Fibroblast of villous mesenchyme (primary cell): Measurements from ENCODE around the gene HPRT1. TPM values are rescaled to one million over a fixed set of nuclear protein-coding genes. Genes with fewer than 3 reads are reported as not detected.

Source experiments
- DNase-seq: peaks from one replicate; pipeline ENCODE4 v3.0.0-alpha.2; 2010; ENCODE audit warnings: low read depth
- H3K4me3 ChIP-seq: 2 replicates; pipeline ENCODE4 v1.5.1; 2011; ENCODE audit warnings: low read depth, mild to moderate bottlenecking, low read length
- CTCF ChIP-seq: IDR thresholded peaks from 2 replicates; pipeline ENCODE4 v1.5.1; 2012; ENCODE audit warnings: low read depth, mild to moderate bottlenecking, low read length; ENCODE audit not compliant: insufficient read depth
- total RNA-seq: library from RNA; depleted of rRNA; stranded (reverse); fragments of >200 nt; gene quantifications from 2 replicates; pipeline ENCODE4 v1.2.3, GENCODE V29; 2012

The HPRT1 gene
- total RNA-seq, 1 donor, result 17.3 TPM

GRCh38 chrX:134470013-134470412 is 10.0 kb downstream of the HPRT1 start:
- no peak for TF ChIP-seq CTCF
- no peak for DNase-seq
- H3K4me3 ChIP-seq, result no peak overlapping the region

- no peak overlapping the region for H3K4me3 ChIP-seq
- DNase-seq, result no peak
- no peak for TF ChIP-seq CTCF
Measured at GRCh38 chrX:134472041-134472440, 12.1 kb downstream of the HPRT1 start.

- no peak overlapping the region for H3K4me3 ChIP-seq
- no peak for TF ChIP-seq CTCF
- peak; percentile 16 for DNase-seq
Measured at GRCh38 chrX:134476284-134476683, 16.3 kb downstream of the HPRT1 start.

- DNase-seq, result no peak
- H3K4me3 ChIP-seq, result no peak overlapping the region
- no peak for TF ChIP-seq CTCF
Measured at GRCh38 chrX:134478374-134478773, 18.4 kb downstream of the HPRT1 start.

- DNase-seq, result peak; percentile 46
- no peak for TF ChIP-seq CTCF
Measured at GRCh38 chrX:134480061-134480460, 20.1 kb downstream of the HPRT1 start.

GRCh38 chrX:134481339-134481738 is 21.4 kb downstream of the HPRT1 start:
- DNase-seq, result no peak
- TF ChIP-seq CTCF, result no peak
- H3K4me3 ChIP-seq, result no peak overlapping the region

More at GRCh38 chrX:134480061-134480460, 20.1 kb downstream of the HPRT1 start:
- no peak overlapping the region for H3K4me3 ChIP-seq

- DNase-seq, result peak; percentile 46
- no peak overlapping the region for H3K4me3 ChIP-seq
- TF ChIP-seq CTCF, result no peak
Measured at GRCh38 chrX:134482371-134482770, 22.4 kb downstream of the HPRT1 start.
